Retina (tissue), 1 donor: ENCODE results near the gene TCTN2.
A peak's percentile ranks its signal among the peaks of the same experiment; 100 is the strongest.

Experiments
- DNase-seq: peaks from one replicate; pipeline ENCODE4 v3.0.0-alpha.2; 2016

TCTN2 gene

DNA sequence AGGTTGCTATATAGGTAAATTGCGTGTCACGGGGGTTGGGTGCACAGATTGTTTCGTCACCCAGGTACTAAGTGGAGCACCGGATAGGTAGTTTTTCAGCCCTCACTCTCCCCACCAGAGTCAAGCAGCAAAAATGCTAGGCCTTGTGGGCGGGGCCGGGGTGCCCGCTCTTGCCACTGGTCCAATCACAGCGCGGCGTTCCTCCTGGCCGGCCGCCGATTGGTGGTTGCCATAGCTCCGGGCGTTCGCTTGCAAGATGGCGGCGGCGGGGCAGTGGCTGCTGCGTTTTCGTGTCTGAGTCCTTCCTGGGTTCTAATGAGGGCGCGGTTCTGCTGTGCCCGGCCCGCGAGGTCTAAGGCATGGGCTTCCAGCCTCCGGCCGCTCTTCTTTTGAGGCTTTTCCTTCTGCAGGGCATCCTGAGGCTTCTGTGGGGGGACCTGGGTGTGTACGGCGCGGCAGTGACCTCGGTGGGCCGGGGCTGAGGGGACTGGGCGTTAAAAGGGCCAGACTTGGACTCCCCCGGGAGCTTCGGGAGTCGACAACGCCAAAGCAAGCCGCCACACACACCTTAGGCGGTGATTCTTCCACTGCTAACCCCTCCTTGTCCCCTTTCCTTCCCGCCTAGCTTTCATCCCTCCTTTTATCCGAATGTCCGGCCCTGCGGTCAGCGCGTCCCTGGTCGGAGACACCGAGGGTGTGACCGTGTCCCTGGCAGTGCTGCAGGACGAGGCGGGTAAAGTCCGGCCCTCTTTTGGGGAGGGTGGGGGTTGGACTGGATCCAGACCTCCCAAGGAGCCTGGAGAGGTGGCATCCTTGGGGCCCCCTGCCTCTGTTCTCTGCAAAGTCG, at the start of gene TCTN2:
TSS of gene TCTN2 (plus strand) at position 232 of the 847 bp plus-strand sequence. CDS start at position 360, 128 bp downstream.
- DNase-seq = peak; percentile 94

DNA sequence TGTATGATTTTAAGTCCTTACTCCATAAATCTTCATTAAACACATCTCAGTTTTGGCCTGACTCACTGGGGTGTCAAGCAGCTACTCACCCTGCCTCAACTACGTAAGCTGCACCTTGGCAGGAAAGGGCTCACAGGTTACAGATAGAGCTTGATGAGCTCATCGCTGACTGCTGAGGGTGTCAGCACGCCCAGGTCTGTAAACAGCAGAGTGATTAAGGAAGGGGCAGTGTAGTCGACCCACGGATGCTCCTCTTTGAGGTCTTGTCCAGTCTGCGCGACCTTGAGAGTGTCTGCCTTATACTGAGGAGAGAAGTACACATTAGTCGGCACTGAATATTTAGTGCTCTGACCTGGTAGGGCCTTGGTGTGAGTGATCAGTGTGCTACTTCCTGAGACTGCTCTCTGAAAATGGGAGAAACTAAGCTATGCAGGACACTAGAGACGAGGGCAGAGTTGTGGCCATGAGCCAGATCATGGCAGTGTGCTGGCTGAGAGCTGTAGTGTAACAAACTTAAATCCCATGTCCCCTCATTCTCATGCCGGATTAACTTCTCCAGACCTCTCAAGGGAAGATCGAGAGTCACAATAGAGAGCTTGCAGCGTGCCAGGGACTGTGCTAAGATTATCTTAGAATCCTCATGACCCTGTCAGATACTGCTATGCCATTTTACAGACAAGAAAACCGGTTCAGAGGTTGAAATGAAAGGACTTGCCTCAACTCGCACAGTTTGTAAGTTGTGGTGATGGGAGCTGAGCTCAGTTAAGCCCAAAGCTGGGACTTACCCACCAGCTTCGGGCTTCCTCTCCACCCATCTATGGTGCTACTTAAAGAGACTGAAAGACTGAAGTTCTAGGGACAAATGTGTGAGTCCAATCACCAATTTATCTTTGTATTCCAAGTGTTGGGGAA, 49.0 kb upstream of the TCTN2 start:
- DNase-seq = no peak

DNA sequence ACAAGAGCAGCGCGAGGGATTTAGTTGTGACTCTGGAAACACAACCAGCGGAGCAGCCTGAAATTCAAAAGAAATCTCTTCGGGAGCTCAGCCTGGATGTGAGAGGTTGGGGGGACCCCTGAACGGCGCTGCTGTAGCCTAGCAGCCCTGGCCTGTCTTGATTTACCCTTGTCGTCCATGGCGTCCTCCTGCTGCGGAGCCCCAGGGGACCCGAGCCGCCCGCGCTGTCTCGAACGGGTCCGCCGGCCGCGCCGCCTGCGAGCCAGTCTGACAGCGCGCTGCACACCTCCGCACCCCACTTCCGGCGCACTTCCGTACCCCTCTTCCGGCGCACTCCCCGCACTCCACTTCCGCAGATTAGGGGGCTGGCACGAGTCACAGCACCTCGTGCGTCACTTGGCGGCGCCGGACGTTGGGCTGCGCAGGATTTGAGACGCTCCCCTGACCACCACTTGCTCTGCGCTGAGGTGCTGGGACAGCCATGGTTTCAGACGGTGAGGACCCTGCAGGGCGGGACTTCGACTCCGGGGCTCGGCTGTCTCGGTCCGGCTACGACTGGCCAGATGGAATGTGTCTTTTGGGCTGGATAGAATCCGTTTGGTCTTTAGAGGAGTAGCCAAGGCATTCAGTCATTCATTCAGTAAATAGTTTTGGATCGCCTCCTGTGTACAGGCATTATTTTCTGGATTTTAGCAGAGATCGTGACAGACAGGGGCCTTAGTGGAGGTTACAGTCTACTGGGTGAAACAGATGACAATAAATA, 37.4 kb upstream of the TCTN2 start, which contains the start of the genes EIF2B1 and GTF2H3:
TSS of gene EIF2B1 (minus strand) at position 308 of the 763 bp plus-strand sequence. CDS start at position 179, 129 bp downstream.
TSS of gene GTF2H3 (plus strand) at position 451 of the 763 bp plus-strand sequence. CDS start at position 482, 31 bp downstream.
- DNase-seq = peak; percentile 99

DNA sequence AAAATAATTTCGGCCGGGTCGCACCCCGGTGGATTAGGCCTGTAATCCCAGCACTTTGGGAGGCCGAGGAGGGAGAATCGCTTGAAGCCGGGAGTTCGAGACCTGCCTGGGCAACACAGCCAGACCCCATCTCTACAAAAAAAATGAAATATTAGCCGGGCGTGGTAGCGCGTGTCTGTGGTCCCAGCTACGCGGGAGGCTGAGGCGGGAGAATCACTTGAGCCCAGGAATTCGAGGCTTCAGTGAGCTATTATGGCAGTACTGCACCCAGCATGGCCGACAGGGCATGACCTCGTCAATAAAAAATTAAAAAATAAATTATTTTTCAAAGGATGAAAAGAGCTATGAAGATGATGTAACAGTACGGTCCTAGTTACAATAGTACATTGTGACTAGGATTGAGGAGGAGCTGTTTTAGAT, 36.8 kb upstream of the TCTN2 start:
- no peak for DNase-seq

DNA sequence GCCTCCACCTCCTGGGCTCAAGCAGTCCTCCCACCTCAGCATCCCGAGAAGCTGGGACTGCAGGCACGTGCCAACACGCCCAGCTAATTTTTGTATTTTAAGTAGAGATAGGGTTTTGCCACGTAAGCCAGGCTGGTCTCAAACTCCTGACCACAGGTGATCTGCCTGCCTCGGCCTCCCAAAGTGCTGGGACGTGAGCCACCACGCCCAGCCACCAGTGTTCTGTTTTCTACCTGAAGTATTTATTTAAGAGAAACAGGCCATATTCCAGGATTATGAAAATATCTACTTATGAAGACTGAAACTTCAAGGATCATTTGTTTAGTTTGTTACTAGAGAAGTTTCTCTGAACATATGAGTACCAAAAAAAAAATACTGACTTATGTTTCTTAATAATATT, 27.0 kb upstream of the TCTN2 start:
- DNase-seq = no peak

DNA sequence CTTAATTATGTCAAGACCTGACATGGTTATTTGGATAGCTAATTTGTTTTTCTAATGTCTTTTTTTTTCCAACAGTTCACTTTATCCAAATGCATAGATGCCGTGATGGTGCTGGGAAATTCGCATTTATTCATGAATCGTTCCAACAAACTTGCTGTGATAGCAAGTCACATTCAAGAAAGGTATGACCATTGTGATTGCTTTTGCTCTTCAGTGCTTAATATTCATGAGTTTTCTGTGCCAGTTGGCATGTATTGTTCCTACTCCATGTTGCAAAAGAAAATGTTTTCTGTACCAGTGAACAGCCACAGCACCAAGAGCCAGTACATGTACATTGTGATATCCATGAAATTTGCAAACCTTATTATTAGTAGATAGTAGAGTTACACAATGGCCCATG, 25.5 kb upstream of the TCTN2 start:
- no peak for DNase-seq

DNA sequence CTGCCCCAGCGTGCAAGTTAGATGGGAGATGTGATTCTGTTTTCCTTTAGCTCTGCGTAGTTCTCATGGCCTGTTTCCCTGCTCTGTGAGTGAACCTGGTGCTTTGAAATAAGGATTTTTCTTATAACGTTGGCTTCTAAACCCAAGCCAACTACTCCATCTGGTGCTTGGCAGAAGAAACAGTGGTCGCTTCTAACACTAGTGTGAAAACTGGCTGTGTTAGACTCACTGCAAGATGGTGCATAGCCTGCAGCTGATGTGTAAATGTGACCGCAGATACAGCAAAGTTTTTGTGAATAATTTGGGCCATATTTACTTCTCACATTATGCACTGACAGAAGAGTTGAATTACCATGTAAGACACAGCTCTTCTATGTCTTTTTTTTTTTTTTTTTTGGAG, 25.0 kb upstream of the TCTN2 start:
- no peak for DNase-seq

DNA sequence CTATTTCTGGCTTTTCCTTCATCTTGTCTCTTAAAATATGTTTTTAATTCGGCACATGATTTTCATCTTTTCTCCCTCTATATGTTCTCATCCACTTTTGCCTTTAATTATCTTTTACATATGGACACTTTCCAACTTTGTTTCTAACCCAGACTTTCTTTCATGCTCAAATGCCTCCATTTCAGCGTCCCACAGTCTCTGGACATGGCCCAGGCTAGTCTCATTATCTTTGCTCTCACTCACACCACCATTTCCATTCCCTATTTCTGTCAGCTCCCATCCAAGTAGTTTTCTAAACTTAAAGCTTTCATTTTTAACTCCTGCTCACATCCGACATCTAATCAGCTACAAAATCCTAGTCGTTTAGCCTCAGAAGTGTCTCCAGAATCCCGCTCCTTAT, 22.5 kb upstream of the TCTN2 start:
- no peak for DNase-seq

DNA sequence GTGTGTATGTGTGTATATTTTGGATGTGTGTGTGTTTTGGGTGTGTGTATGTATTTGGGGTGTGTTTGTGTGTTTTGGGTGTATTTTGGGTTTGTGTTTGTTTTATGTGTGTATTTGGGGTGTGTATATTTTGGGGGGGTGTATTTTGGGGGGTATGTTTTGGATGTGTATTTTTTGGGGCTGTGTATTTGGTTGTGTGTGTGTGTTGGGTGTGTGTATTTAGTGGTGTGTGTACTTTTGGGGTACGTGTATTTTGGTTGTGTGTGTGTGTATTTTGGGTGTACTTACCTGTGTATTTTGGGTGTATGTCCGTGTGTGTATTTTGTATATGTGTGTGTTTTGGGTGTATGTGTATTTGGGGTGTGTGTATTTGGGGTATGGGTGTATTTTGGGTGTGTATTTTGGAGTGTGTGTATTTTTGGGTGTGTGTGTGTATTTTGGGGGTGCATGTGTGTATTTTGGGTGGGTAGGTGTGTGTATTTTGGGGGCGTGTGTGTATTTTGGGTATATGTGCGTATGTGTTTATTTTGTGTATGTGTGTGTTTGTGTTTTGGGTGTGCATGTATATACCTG, 16.7 kb upstream of the TCTN2 start:
- DNase-seq = no peak

DNA sequence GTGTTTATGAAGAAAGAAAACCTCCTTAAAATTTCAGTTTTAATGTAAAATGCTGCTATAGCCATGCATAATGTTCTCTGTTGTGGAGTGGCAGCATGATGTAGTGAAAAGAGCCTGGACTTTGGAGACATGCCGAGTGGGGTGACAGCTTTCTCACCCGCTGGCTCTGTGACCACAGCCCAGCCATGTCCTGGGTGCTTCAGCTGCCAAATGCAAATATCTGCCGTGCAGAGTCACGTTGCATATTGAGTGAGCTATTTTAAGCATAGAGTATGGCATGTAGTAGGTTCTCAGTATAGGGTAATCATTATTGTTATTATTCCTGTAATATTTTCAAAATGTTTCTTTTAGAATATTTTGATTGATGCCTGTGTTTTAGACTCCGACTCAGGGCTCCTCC, 15.5 kb upstream of the TCTN2 start:
- DNase-seq = no peak

DNA sequence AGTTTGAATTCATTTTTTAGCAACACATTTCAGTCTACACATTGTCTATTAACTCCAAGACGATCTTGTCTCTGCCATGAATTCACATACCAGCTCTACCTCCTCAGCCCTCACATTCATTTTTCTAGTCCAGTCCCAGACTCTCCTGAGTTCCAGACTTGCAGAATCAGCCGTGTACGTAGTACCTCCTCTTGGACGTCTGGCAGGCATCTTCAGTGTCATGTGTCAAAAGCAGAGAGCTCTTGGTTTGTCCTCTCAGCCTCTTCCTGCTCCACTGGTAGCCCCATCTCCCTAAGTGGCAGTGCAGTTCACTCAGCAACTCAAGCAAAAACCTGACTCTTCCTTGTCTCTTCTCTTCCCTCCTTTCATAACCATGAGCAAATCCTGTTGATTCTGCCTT, 14.5 kb upstream of the TCTN2 start:
- DNase-seq = no peak

DNA sequence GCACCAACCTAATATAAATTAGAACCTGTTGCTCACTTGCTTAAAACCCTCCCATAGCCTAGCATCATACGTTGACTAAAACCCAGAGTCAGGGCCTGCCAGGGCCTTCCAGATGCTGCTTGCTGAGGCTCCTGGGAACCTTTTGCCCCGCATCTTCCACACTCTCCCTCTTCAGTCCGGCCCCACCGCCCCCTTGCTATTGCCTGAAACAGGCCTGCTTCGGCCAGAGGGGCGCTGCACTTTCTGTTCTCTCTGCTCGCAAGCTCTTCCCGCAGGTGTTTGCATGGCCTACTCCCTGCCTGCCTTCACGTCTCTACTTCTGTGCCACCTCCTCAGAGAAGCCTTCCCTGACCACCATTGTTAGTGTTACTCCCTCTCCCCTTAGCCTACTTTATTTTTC, 13.7 kb upstream of the TCTN2 start:
- no peak for DNase-seq

DNA sequence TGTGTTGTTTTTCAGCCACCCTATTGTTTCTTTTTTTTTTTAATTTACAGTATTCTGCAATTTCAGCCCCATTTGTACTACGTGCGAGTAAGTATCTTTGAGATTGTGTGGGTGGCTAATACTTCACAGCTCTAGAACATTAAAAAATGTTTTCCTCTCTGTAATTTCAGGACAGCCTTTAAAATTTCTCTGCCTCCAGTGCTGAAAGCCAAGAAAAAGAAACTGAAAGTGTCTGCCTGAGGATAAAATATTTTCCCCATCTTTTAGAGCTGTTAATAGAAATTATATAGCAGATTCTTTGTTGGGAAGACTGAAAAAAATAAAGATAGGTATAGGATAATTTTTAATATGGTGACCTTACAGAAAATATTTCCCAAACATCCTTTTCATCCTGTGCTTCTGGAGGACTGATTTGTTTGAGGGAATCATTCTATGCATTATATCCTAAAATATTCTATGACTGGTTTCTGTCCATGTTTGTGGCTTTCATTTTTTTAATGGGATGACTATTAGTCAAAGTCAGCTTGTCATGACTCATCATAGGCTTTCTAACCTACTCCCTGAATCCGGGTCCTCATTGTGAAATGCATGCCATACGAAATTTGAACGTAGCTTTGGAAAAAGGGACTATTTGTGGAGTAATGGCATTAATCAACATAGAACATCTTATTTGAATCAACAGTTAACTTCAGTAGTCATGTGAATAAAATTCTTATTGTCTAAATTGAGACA, 10.8 kb upstream of the TCTN2 start:
- DNase-seq = no peak

DNA sequence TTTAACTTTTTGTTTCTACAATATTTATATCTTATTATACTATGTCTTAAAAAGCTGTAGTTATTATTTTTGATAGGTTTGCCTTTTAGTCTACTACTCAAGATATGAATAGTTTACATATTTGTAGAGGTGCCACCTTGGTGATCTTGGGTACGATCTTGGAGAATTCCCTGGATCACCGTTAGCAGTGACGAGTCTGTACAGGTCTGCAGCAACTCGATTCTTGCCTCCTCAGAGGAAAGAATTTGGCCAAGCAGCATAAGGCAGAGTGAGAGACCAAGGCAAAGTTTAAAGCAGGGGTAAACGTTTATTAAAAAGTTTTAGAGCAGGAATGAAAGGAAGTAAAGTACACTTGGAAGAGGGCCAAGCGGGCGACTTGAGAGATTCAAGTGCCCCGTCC, 3.1 kb upstream of the TCTN2 start:
- DNase-seq = no peak

DNA sequence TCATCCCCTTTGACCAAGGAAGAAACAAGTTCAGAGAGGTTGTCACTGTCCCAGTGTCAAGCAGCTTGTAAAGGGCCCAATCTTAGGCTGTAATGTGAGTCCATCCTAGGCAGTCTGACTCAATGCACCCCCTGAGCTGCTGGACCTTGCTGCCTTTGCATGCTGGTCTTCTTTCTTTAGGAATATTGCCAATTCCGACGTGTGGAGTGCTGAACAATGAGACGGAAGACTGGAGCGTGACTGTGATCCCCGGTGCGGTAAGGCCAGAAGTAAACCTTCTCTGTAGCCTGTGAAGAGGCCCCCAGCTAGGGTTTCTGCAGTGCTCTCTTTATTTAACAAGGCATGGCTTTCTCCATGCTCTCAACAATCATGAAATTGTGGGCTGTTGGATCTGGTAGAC, 963 bp downstream of the TCTN2 start:
- DNase-seq = no peak

DNA sequence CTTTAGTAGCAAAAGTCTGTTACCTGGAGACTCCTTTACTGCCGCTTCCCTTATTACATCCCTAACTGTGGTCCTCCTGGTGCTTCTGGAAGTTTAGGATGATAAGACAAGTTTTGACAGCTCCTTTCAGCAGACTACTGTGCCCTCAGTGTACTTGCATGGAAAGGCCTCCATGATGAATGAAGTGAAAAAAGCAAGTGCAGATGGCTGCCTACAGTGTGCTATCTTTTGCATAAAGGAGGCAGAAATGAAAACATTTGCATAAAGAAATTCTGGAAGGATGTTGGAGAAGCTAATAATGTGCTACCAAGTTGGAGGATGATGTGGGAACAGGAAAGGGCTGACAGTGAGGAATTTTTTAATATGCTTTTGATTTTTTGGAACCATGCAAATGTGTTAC, 4.5 kb downstream of the TCTN2 start:
- no peak for DNase-seq

DNA sequence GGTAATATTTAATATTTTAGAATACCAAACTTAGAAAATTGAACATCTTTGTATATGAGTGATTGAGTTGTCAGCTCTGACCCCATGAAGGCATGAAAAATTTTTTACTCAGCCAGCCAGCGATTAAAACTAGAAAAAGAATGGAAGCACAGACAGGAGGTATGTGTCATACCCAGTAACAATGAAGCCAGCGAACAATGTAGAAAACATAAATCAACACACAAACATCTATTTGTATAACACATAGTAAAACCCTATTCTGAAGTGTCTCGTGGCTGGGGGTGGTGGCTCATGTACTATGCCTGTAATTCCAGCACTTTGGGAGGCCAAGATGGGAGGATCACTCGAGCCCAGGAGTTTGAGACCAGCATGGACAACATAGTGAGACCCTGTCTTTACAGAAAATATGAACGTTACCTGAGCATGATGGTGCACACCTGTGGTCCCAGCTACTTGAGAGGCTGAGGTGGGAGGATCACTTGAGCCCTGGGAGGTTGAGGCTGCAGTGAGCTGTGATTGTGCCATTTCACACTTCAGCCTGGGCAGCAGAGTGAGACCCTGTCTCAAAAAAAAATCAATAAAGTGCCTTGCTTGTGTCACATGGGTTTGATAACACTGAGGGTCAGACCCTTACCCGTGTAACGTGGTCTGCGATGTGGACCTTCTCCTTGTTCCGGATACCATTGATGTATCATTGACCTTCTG, 5.9 kb downstream of the TCTN2 start:
- no peak for DNase-seq

DNA sequence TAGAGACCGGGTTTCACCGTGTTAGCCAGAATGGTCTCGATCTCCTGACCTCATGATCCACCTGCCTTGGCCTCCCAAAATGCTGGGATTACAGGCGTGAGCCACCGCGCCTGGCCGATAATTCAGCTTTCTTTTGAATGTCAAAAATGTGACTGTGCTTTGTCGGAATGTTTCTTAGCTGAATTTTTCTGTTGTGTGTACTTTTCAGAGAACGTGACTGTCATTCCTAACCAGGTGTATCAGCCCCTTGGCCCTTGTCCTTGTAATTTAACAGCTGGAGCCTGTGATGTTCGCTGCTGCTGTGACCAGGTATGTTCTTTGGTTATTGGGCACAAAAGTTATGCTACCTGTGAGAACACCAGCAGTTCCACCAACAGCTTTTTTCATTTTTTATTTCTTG, 8.1 kb downstream of the TCTN2 start:
- DNase-seq = no peak

DNA sequence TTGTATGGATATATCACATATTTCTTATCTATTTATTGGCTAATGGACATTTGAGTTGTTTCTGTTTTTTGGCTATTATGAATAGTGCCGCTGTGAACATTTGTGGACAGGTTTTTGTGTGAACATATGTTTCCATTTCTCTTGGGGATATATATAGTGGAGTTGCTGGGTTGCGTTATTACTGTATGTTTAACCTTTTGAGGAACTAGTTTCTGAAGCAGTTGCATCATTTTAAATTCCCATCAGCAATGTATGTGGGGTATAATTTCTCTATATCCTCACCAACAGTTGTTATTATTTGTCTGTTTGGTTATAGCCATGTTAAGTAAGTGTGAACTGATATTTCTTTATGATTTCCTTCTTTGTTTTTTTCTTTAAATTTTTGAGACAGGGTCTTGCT, 10.7 kb downstream of the TCTN2 start:
- no peak for DNase-seq

DNA sequence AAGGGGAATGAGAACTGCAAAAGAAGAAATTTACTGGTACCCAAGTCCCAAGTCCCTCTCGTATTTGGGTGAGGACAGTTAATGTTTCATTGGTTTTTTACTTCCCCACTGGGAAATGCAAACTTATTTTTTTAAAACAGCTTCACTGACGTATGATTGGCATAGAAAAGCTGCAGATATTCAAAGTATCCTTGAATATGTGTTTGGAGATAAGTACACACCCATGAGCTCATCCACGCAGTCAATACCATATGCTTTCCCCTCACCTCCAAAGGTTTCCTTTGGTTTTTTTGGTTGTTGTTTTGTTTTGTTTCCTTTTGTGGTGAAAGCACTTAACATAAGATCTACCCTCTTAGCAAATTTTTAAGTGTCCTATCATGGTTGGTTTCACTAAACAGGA, 13.1 kb downstream of the TCTN2 start:
- DNase-seq = no peak

DNA sequence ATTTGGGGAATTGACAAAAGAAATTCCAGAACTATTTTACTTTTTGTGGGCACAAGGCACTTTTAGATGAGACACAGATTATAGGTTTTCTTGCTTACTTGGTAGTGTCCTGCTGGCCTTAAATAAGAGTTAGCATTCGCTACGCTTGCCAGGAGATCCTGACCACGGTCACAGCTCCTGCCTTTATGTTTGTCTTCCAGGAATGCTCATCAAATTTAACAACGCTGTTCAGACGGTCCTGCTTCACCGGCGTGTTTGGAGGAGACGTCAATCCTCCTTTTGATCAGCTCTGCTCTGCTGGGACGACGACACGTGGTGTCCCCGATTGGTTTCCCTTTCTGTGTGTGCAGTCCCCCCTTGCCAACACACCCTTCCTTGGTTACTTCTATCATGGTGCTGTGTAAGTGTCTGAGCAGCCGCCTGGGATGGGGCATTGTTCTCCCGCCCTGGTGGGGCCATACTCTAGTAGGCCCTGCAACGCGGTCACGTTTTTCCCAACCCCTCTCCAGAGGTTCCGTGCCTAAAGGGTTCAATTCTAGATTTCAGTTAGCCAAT, 15.8 kb downstream of the TCTN2 start:
- no peak for DNase-seq
